ENCODE results near the gene WFDC11. TPM values are rescaled to one million over a fixed set of nuclear protein-coding genes. Genes with fewer than 3 reads are reported as not detected.

WFDC11 gene
- total and polyA plus RNA-seq, 2 donors (not counting 3 experiments of a cell fraction or from before 2014, with no cell fraction given): not detected

GRCh38 chr20:45607810-45608209, 62.2 kb downstream of the WFDC11 start:
- Histone ChIP-seq H2AFZ (ENCODE audit: low read depth, low read length) (no peak overlapping the region), H3K27me3 (ENCODE audit: control insufficient read depth in 2 of 2, insufficient read depth in 2 of 2, low read length in 2 of 2) (no peaks in the 10 kb centered on the region), H3K9me3 (replicated peaks; ENCODE audit: control insufficient read depth, insufficient read depth, low read length) (no peaks in the 10 kb centered on the region), H3K4me3 (replicated peaks in 1 of 3; ENCODE audit: insufficient read depth in 1 of 3, low read depth in 1 of 3, low read length in 3 of 3) (no peak overlapping the region), H3K9ac (replicated peaks; ENCODE audit: extremely low read depth, insufficient read depth, low read length) (no peak overlapping the region), H3K4me1 (ENCODE audit: control insufficient read depth, extremely low read depth, insufficient read depth, low read length) (no peaks in the 10 kb centered on the region), H3K36me3 (ENCODE audit: control insufficient read depth in 2 of 2, extremely low read depth in 1 of 2, insufficient read depth in 2 of 2, low read length in 2 of 2) (no peaks in the 10 kb centered on the region), H3K4me2 (ENCODE audit: insufficient read depth, low read length) (no peak overlapping the region), H3K27ac (ENCODE audit: insufficient read depth, low read depth, low read length) (no peak overlapping the region), H3K9me1 (replicated peaks; ENCODE audit: control insufficient read depth, extremely low read depth, insufficient read depth, low read length) (no peaks in the 10 kb centered on the region), H4K20me1 (replicated peaks; ENCODE audit: control insufficient read depth, extremely low read depth, insufficient read depth, low read length) (no peaks in the 10 kb centered on the region), H3K79me2 (ENCODE audit: control insufficient read depth, insufficient read depth, low read length) (no peaks in the 10 kb centered on the region)
- FAIRE-seq (no peak), DNase-seq (ENCODE audit: low read depth, low spot score) (no peak)
- intact Hi-C loops (cut with micrococcal nuclease): no loop called here
- ChIA-PET CTCF (no interaction called here), POLR2A (no interaction called here)
- no TSS peak for BruUV-seq (replicated peaks)
- TF ChIP-seq JUN (IDR thresholded peaks at IDR 0.05; ENCODE audit: borderline replicate concordance, insufficient read depth, insufficient read length, low read depth): no peak
- TF ChIP-seq POLR2AphosphoS5 (IDR thresholded peaks at IDR 0.05; ENCODE audit: insufficient read depth, low read depth, low read length): no peak
- TF ChIP-seq POLR2A (IDR thresholded peaks at IDR 0.05; ENCODE audit: low read depth, low read length): no peak
- TF ChIP-seq MAX (IDR thresholded peaks at IDR 0.05; ENCODE audit: insufficient read depth, insufficient read length): no peak
- TF ChIP-seq EZH2 (IDR thresholded peaks at IDR 0.05; ENCODE audit: borderline replicate concordance, low read depth, low read length, severe bottlenecking): no peak
- TF ChIP-seq FOS (IDR thresholded peaks at IDR 0.05; ENCODE audit: borderline replicate concordance, insufficient read depth, low read length): no peak
- no peak for TF ChIP-seq GATA2 (IDR thresholded peaks at IDR 0.05; ENCODE audit: insufficient read depth, insufficient read length, low read depth, low read length)
- TF ChIP-seq MYC (IDR thresholded peaks at IDR 0.05; ENCODE audit: low read depth, low read length): no peak
- TF ChIP-seq CTCF (IDR thresholded peaks at IDR 0.05; ENCODE audit: extremely low read depth in 1 of 2, insufficient read depth in 1 of 2, low read depth in 1 of 2, low read length in 2 of 2): no peak
- dilution Hi-C loops (cut with MboI; ENCODE audit: extremely low pct_ligation_motif_present, low sequenced_read_pairs): no loop called here

Small RNA genes within 50 kb of the gene (microRNA-seq; reads per million reads assigned to microRNA genes)
- not detected for gene MIR3617 (ENCODE audit: borderline number of aligned reads, borderline replicate concordance)

Small RNA genes within 50 kb of the gene (small RNA-seq; reads per million reads assigned to genes)
- gene MIR3617 (ENCODE audit: insufficient read depth, insufficient read length, low read depth, low replicate concordance): not detected

Other genes starting within 250 kb of the WFDC11 start
- gene WFDC2, start 200.5 kb downstream of the WFDC11 start, total RNA-seq: not detected in 2 replicates
- gene WFDC2, start 200.5 kb downstream of the WFDC11 start, polyA plus RNA-seq: 0.22 TPM in 1 of 2 replicates, not detected in the other
- not detected in 2 replicates for gene SPINT3, start 154.6 kb downstream of the WFDC11 start, total RNA-seq
- not detected in 2 replicates for gene SPINT3, start 154.6 kb downstream of the WFDC11 start, polyA plus RNA-seq
- gene WFDC6, start 130.8 kb downstream of the WFDC11 start, total RNA-seq: not detected in 2 replicates
- gene WFDC6, start 130.8 kb downstream of the WFDC11 start, polyA plus RNA-seq: not detected in 2 replicates
- not detected in 2 replicates for gene EPPIN, start 122.8 kb downstream of the WFDC11 start, total RNA-seq
- not detected in 2 replicates for gene EPPIN, start 122.8 kb downstream of the WFDC11 start, polyA plus RNA-seq
- gene WFDC8, start 91.0 kb downstream of the WFDC11 start, total RNA-seq: not detected in 2 replicates
- not detected in 2 replicates for gene WFDC8, start 91.0 kb downstream of the WFDC11 start, polyA plus RNA-seq
- gene WFDC10A, start 40.5 kb downstream of the WFDC11 start, total RNA-seq: not detected in 2 replicates
- gene WFDC10A, start 40.5 kb downstream of the WFDC11 start, polyA plus RNA-seq: not detected in 2 replicates
- not detected in 2 replicates for gene WFDC9, start 39.0 kb downstream of the WFDC11 start, total RNA-seq
- not detected in 2 replicates for gene WFDC9, start 39.0 kb downstream of the WFDC11 start, polyA plus RNA-seq
- not detected in 2 replicates for gene WFDC13, start 31.8 kb upstream of the WFDC11 start, total RNA-seq
- gene WFDC13, start 31.8 kb upstream of the WFDC11 start, polyA plus RNA-seq: not detected in 2 replicates
- gene WFDC10B, start 34.8 kb upstream of the WFDC11 start, total RNA-seq: not detected in 2 replicates
- gene WFDC10B, start 34.8 kb upstream of the WFDC11 start, polyA plus RNA-seq: not detected in 2 replicates
- gene SPINT4, start 52.1 kb upstream of the WFDC11 start, total RNA-seq: not detected in 2 replicates
- not detected in 2 replicates for gene SPINT4, start 52.1 kb upstream of the WFDC11 start, polyA plus RNA-seq
- not detected in 2 replicates for gene WFDC3, start 121.6 kb upstream of the WFDC11 start, total RNA-seq
- 0.39 TPM in 1 of 2 replicates, not detected in the other for gene WFDC3, start 121.6 kb upstream of the WFDC11 start, polyA plus RNA-seq
- 31.9 and 33.7 TPM in 2 replicates for gene DNTTIP1, start 121.7 kb upstream of the WFDC11 start, total RNA-seq
- gene DNTTIP1, start 121.7 kb upstream of the WFDC11 start, polyA plus RNA-seq: 38.4 and 40.5 TPM in 2 replicates
- 108 and 129 TPM in 2 replicates for gene UBE2C, start 142.4 kb upstream of the WFDC11 start, total RNA-seq
- 130 and 135 TPM in 2 replicates for gene UBE2C, start 142.4 kb upstream of the WFDC11 start, polyA plus RNA-seq
- gene TNNC2, start 157.1 kb upstream of the WFDC11 start, total RNA-seq: not detected in 2 replicates
- 0.19 and 0.26 TPM in 2 replicates for gene TNNC2, start 157.1 kb upstream of the WFDC11 start, polyA plus RNA-seq
- gene SNX21, start 163.6 kb upstream of the WFDC11 start, total RNA-seq: 11.9 and 14.9 TPM in 2 replicates
- gene SNX21, start 163.6 kb upstream of the WFDC11 start, polyA plus RNA-seq: 11.6 and 14.8 TPM in 2 replicates
- 15.5 and 15.8 TPM in 2 replicates for gene ACOT8, start 187.2 kb upstream of the WFDC11 start, total RNA-seq
- 50.9 and 58.8 TPM in 2 replicates for gene ACOT8, start 187.2 kb upstream of the WFDC11 start, polyA plus RNA-seq
- gene ZSWIM3, start 187.4 kb upstream of the WFDC11 start, total RNA-seq: 4.2 and 4.4 TPM in 2 replicates
- 3.8 and 4.5 TPM in 2 replicates for gene ZSWIM3, start 187.4 kb upstream of the WFDC11 start, polyA plus RNA-seq
- 10.0 and 11.3 TPM in 2 replicates for gene ZSWIM1, start 211.0 kb upstream of the WFDC11 start, total RNA-seq
- 8.5 and 9.4 TPM in 2 replicates for gene ZSWIM1, start 211.0 kb upstream of the WFDC11 start, polyA plus RNA-seq
- gene SPATA25, start 217.4 kb upstream of the WFDC11 start, total RNA-seq: 1.3 TPM in 1 of 2 replicates, not detected in the other
- gene SPATA25, start 217.4 kb upstream of the WFDC11 start, polyA plus RNA-seq: 0.69 and 1.0 TPM in 2 replicates
- 5.4 and 6.5 TPM in 2 replicates for gene NEURL2, start 221.0 kb upstream of the WFDC11 start, total RNA-seq
- gene NEURL2, start 221.0 kb upstream of the WFDC11 start, polyA plus RNA-seq: 2.8 and 4.5 TPM in 2 replicates
- 156 and 169 TPM in 2 replicates for gene CTSA, start 221.1 kb upstream of the WFDC11 start, total RNA-seq
- 409 and 427 TPM in 2 replicates for gene CTSA, start 221.1 kb upstream of the WFDC11 start, polyA plus RNA-seq
- 61.9 and 62.1 TPM in 2 replicates for gene PLTP, start 241.9 kb upstream of the WFDC11 start, total RNA-seq
- gene PLTP, start 241.9 kb upstream of the WFDC11 start, polyA plus RNA-seq: 118 TPM in 2 replicates

All from endothelial cell of umbilical vein (primary cell).